ENCODE data around the gene AKT2. TPM values are rescaled to one million over a fixed set of nuclear protein-coding genes. Genes with fewer than 3 reads are reported as not detected.

The AKT2 gene
- total RNA-seq, 6 experiments from 2014 or later: 83.2 to 132 (median 107) TPM

- H3K4me1 ChIP-seq: peaks cover 0 to 20% (median 7%) of the 10 kb centered on the region in 4 donors
- 17% methylated on average over 8 of the region's 16 CpGs for WGBS (ENCODE audit: insufficient coverage, low coverage, low lambda C conversion rate, missing lambda C conversion rate)
- H3K9me3 ChIP-seq: no peaks in the 10 kb centered on the region
- DNase-seq (peak; percentile 86 to 89 (median 88)), ATAC-seq (peak; percentile 81 to 85 (median 84))
- intact Hi-C loops (cut with DNase I): no loop called here
- H3K27ac ChIP-seq: peak overlapping the region in 2 of 3 donors; percentile 55 to 57
- H3K4me3 ChIP-seq: no peak overlapping the region
- peaks cover 0 to 25% (median 12%) of the 10 kb centered on the region in 4 donors for H3K36me3 ChIP-seq
- TF ChIP-seq, protein P1, sequence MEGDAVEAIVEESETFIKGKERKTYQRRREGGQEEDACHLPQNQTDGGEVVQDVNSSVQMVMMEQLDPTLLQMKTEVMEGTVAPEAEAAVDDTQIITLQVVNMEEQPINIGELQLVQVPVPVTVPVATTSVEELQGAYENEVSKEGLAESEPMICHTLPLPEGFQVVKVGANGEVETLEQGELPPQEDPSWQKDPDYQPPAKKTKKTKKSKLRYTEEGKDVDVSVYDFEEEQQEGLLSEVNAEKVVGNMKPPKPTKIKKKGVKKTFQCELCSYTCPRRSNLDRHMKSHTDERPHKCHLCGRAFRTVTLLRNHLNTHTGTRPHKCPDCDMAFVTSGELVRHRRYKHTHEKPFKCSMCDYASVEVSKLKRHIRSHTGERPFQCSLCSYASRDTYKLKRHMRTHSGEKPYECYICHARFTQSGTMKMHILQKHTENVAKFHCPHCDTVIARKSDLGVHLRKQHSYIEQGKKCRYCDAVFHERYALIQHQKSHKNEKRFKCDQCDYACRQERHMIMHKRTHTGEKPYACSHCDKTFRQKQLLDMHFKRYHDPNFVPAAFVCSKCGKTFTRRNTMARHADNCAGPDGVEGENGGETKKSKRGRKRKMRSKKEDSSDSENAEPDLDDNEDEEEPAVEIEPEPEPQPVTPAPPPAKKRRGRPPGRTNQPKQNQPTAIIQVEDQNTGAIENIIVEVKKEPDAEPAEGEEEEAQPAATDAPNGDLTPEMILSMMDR (IDR thresholded peaks at IDR 0.05): no peak
- peak; percentile 44 for TF ChIP-seq POLR2A (IDR thresholded peaks at IDR 0.05)
- no peaks in the 10 kb centered on the region for H3K27me3 ChIP-seq
Measured at GRCh38 chr19:40231544-40232424, 53.4 kb downstream of the AKT2 start.

GRCh38 chr19:40231057-40231456 lies 54.1 kb downstream of the AKT2 start:
- DNase-seq: no peak
- H3K36me3 ChIP-seq: peaks cover 0 to 17% (median 8%) of the 10 kb centered on the region in 4 donors
- no peak for ATAC-seq
- no peak overlapping the region for H3K4me3 ChIP-seq
- H3K27ac ChIP-seq: no peak overlapping the region
- H3K27me3 ChIP-seq: no peaks in the 10 kb centered on the region
- no peak for TF ChIP-seq POLR2A (IDR thresholded peaks at IDR 0.05)
- TF ChIP-seq, protein P1 (IDR thresholded peaks at IDR 0.05): no peak
- H3K4me1 ChIP-seq: peaks cover 0 to 27% (median 7%) of the 10 kb centered on the region in 4 donors
- no peaks in the 10 kb centered on the region for H3K9me3 ChIP-seq
- intact Hi-C loops (cut with DNase I): no loop called here
- 83% methylated on average over 6 of the region's 6 CpGs for WGBS (ENCODE audit: insufficient coverage, low coverage, low lambda C conversion rate, missing lambda C conversion rate)

GRCh38 chr19:40229926-40230417 lies 55.2 kb downstream of the AKT2 start:
- WGBS (ENCODE audit: insufficient coverage, low coverage, low lambda C conversion rate, missing lambda C conversion rate): 83% methylated on average over 2 of the region's 4 CpGs
- DNase-seq (no peak), ATAC-seq (no peak)
- peaks cover 0 to 36% (median 11%) of the 10 kb centered on the region in 4 donors for H3K4me1 ChIP-seq
- TF ChIP-seq, protein P1 (IDR thresholded peaks at IDR 0.05): no peak
- TF ChIP-seq POLR2A (IDR thresholded peaks at IDR 0.05): no peak
- no peaks in the 10 kb centered on the region for H3K27me3 ChIP-seq
- no peak overlapping the region for H3K4me3 ChIP-seq
- no peak overlapping the region for H3K27ac ChIP-seq
- intact Hi-C loops (cut with DNase I): loop anchor here in 1 of 2 donors (10.0 kb wide), 1 partner anchor 45 kb away; no protein-coding TSS in a partner anchor
- H3K9me3 ChIP-seq: no peaks in the 10 kb centered on the region
- H3K36me3 ChIP-seq: peaks cover 0 to 6% (median 3%) of the 10 kb centered on the region in 4 donors

DNA sequence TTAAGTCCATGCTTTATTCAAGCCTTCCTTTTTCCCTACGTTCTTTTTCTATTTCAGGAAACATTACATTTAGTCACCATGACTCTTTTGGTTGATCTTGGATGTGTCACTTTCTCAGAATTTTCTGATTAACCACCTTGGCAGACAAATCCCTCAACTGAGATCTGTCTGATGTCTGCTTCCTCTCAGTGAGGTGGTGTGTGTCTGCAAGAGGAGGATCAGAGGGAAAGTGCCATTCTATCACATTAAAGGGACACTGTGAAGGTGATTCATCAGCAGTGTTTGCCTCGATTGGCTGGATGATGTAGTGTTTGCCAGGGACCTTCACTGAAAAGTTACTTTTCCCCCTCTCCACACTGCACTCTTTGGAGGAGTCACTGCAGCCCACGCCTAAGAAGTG lies 55.7 kb downstream of the AKT2 start:
- Histone ChIP-seq H3K27me3 (no peaks in the 10 kb centered on the region), H3K9me3 (no peaks in the 10 kb centered on the region), H3K4me3 (no peak overlapping the region), H3K36me3 (peaks cover 0 to 2% (median under 1%) of the 10 kb centered on the region in 4 donors), H3K27ac (no peak overlapping the region), H3K4me1 (peaks cover 0 to 36% (median 11%) of the 10 kb centered on the region in 4 donors)
- intact Hi-C loops (cut with DNase I): loop anchor here in 1 of 2 donors (10.0 kb wide), 1 partner anchor 45 kb away; no protein-coding TSS in a partner anchor
- no peak for DNase-seq
- WGBS (ENCODE audit: insufficient coverage, low coverage, low lambda C conversion rate, missing lambda C conversion rate): 37% methylated on average over 2 of the region's 3 CpGs
- ATAC-seq: no peak
- TF ChIP-seq POLR2A (IDR thresholded peaks at IDR 0.05): no peak
- TF ChIP-seq, protein P1 (IDR thresholded peaks at IDR 0.05): no peak

Measured in right lobe of liver (tissue), 6 donors.